GM12891 (cell line): Measurements from ENCODE around the gene STAT1.
"Not testable (repeated sequence)": the region's sequence is repeated elsewhere in the genome, so short reads cannot be mapped to it uniquely, and the experiment has no call there.

ENCODE experiments used
- DNase-seq: peaks from one replicate; pipeline ENCODE4 v3.0.0; 2011; ENCODE audit warnings: low spot score; ENCODE audit not compliant: insufficient read length
- FAIRE-seq: peaks from 2 replicates; lab custom pipeline; 2011; peaks lifted over from hg19 to GRCh38; lab: Jason Lieb, UNC
- PAX5 ChIP-seq: IDR thresholded peaks from 2 replicates; pipeline ENCODE4 v1.6.1; 2011; ENCODE audit warnings: low read length, moderate library complexity, mild to moderate bottlenecking; ENCODE audit not compliant: insufficient read depth, severe bottlenecking
- POLR2A ChIP-seq: IDR thresholded peaks from 2 replicates; pipeline ENCODE4 v1.6.1; 2011; ENCODE audit warnings: low read depth, low read length, control low read depth
- POLR2AphosphoS5 ChIP-seq: IDR thresholded peaks from 2 replicates; pipeline ENCODE4 v1.6.1; 2011; ENCODE audit warnings: low read depth, low read length, control low read depth
- POU2F2 ChIP-seq: IDR thresholded peaks from 2 replicates; pipeline ENCODE4 v1.6.1; 2011; ENCODE audit warnings: low read depth, mild to moderate bottlenecking, control low read depth, low read length, moderate library complexity
- SPI1 ChIP-seq: IDR thresholded peaks from 2 replicates; pipeline ENCODE4 v1.6.1; 2011; ENCODE audit warnings: low read depth, low read length, control low read depth
- TAF1 ChIP-seq: IDR thresholded peaks from 2 replicates; pipeline ENCODE4 v1.6.1; 2011; ENCODE audit warnings: low read depth, low read length, control low read depth

The STAT1 gene

GRCh38 chr2:190965580-190966222, 48.3 kb downstream of the STAT1 start:
- FAIRE-seq, result no peak
- DNase-seq, result no peak
- TF ChIP-seq PAX5, result no peak
- no peak for TF ChIP-seq SPI1
- no peak for TF ChIP-seq TAF1
- TF ChIP-seq POLR2AphosphoS5, result peak; percentile 76; the same call in 1 of the 2 replicates
- TF ChIP-seq POU2F2, result no peak
- peak; percentile 83 for TF ChIP-seq POLR2A

GRCh38 chr2:190964170-190964795, 49.7 kb downstream of the STAT1 start:
- peak; percentile 90 for TF ChIP-seq POLR2A
- TF ChIP-seq SPI1, result peak; percentile 22; the same call in 1 of the 2 replicates
- TF ChIP-seq POLR2AphosphoS5, result peak; percentile 93
- no peak for TF ChIP-seq PAX5
- TF ChIP-seq TAF1, result no peak
- TF ChIP-seq POU2F2, result peak; percentile 75
- FAIRE-seq (peak; percentile 40), DNase-seq (no peak)

GRCh38 chr2:190963088-190963487, 50.9 kb downstream of the STAT1 start:
- FAIRE-seq (no peak), DNase-seq (no peak)
- no peak for TF ChIP-seq TAF1
- TF ChIP-seq SPI1, result no peak
- no peak for TF ChIP-seq POLR2A
- no peak for TF ChIP-seq PAX5
- no peak; the same call in 1 of the 2 replicates for TF ChIP-seq POLR2AphosphoS5
- no peak for TF ChIP-seq POU2F2

- DNase-seq (no peak), FAIRE-seq (peak; percentile 62)
- peak; percentile 84 for TF ChIP-seq POU2F2
- TF ChIP-seq TAF1, result no peak
- no peak for TF ChIP-seq PAX5
- no peak for TF ChIP-seq SPI1
- TF ChIP-seq POLR2AphosphoS5, result peak; percentile 95
- TF ChIP-seq POLR2A, result peak; percentile 91
Observed at GRCh38 chr2:190961918-190962487, 52.0 kb downstream of the STAT1 start.

- TF ChIP-seq POLR2AphosphoS5, result peak; percentile 63
- TF ChIP-seq POU2F2, result peak; percentile 46; the same call in 1 of the 2 replicates
- not testable (repeated sequence) for DNase-seq, FAIRE-seq
Observed at GRCh38 chr2:190961117-190961516, 52.9 kb downstream of the STAT1 start.

- DNase-seq, result no peak
- TF ChIP-seq POLR2A (peak; percentile 60; the same call in 1 of the 2 replicates), POLR2AphosphoS5 (peak; percentile 60; the same call in 1 of the 2 replicates), PAX5 (no peak), TAF1 (no peak)
- FAIRE-seq, result peak; percentile 16
Observed at GRCh38 chr2:190959911-190960788, 53.8 kb downstream of the STAT1 start.

- FAIRE-seq, result no peak
- DNase-seq, result no peak
- TF ChIP-seq POLR2A, result no peak
- no peak for TF ChIP-seq POU2F2
- TF ChIP-seq POLR2AphosphoS5, result no peak
- no peak for TF ChIP-seq PAX5
- TF ChIP-seq SPI1, result no peak
- TF ChIP-seq TAF1, result no peak
Observed at GRCh38 chr2:190953257-190953656, 60.7 kb downstream of the STAT1 start.

GRCh38 chr2:190950566-190950991, 63.4 kb downstream of the STAT1 start:
- DNase-seq (no peak), FAIRE-seq (no peak)
- no peak for TF ChIP-seq POLR2A
- TF ChIP-seq PAX5, result no peak
- TF ChIP-seq POU2F2, result 0 out of 2 replicates have a peak, but pooled peaks have one; percentile 27

- no peak for DNase-seq
- FAIRE-seq, result peak; percentile 41
- TF ChIP-seq POLR2A, result no peak
- TF ChIP-seq POU2F2, result no peak
- no peak for TF ChIP-seq TAF1
- TF ChIP-seq PAX5, result no peak
- no peak for TF ChIP-seq SPI1
- TF ChIP-seq POLR2AphosphoS5, result no peak
Observed at GRCh38 chr2:190948671-190949070, 65.3 kb downstream of the STAT1 start.
